HepG2 (cell line): ENCODE data around the gene CAMTA1. TPM values are rescaled to one million over a fixed set of nuclear protein-coding genes. Genes with fewer than 3 reads are reported as not detected.

Source experiments
- ATAC-seq: fragments of 200-7000 bp; cut with Tn5 transposase; 3 replicates; pipeline ENCODE4 v1.9.1; 2020; ENCODE audit warnings: mild to moderate bottlenecking, moderate library complexity
- BruUV-seq: library from RNA; stranded (reverse); fragments of 400-500 nt; replicated peaks from 2 replicates; lab custom pipeline; 2021; lab: Mats Ljungman, UMichigan
- CTCF ChIA-PET: fragments of 300-600 bp; formaldehyde crosslinking; extraction: SDS; loops from one replicate; lab custom pipeline; 2021; ENCODE audit warnings: low total read pairs, inconsistent platforms, low intra/inter-chr PET ratio; lab: Yijun Ruan, JAX
- POLR2A ChIA-PET: fragments of 350-600 bp; sonication (Branson Sonifier 250); formaldehyde crosslinking; loops from one replicate; lab custom pipeline; 2020; ENCODE audit warnings: antibody characterized with exemption, inconsistent platforms; lab: Yijun Ruan, JAX
- DNase-seq: peaks from one replicate; pipeline ENCODE4 v3.0.0-alpha.2; 2015; ENCODE audit warnings: low spot score
- FAIRE-seq: peaks from 3 replicates; lab custom pipeline; 2011; peaks lifted over from hg19 to GRCh38; lab: Jason Lieb, UNC
- H2AFZ ChIP-seq: one replicate; pipeline ENCODE4 v1.6.1; 2011; ENCODE audit warnings: low read length, inconsistent platforms
- H3K27ac ChIP-seq: fragments of 300-600 bp; 3 replicates; pipeline ENCODE4 v1.8.0; 2011; ENCODE audit warnings: mixed run types, mild to moderate bottlenecking, mixed read lengths, low read length, inconsistent platforms; ENCODE audit not compliant: insufficient read depth; ENCODE audit errors: extremely low read length
- H3K27me3 ChIP-seq, 2 experiments: fragments of 200-600 bp in 1 of 2; 2 replicates in 1 of 2; 3 replicates in 1 of 2; pipeline versions ENCODE4 v1.6.0 to v1.8.0; 2011; ENCODE audit warnings: low read length in 2 of 2, mild to moderate bottlenecking in 2 of 2, moderate library complexity in 2 of 2, inconsistent platforms in 1 of 2; ENCODE audit not compliant: insufficient read depth in 2 of 2, control insufficient read depth in 1 of 2
- H3K36me3 ChIP-seq, 2 experiments: fragments of 200-600 bp in 1 of 2; replicated peaks in 1 of 2; 2 replicates in 1 of 2; 3 replicates in 1 of 2; pipeline versions ENCODE4 v1.5.1 to v1.8.0; 2011; ENCODE audit warnings: low read length in 2 of 2, inconsistent platforms in 1 of 2; ENCODE audit not compliant: insufficient read depth in 2 of 2, control insufficient read depth in 1 of 2
- H3K4me1 ChIP-seq: 2 replicates; pipeline ENCODE4 v1.5.1; 2012; ENCODE audit warnings: low read length, inconsistent platforms; ENCODE audit not compliant: insufficient read depth
- H3K4me2 ChIP-seq: 2 replicates; pipeline ENCODE4 v1.6.0; 2011; ENCODE audit warnings: low read depth, low read length, inconsistent platforms
- H3K4me3 ChIP-seq, 3 experiments: fragments of 200-600 bp in 1 of 3; sonication (generic), shearing (Covaris generic) in 1 of 3; replicated peaks in 1 of 3; 2 replicates each; pipeline ENCODE4 v1.5.1; 2011 to 2016; ENCODE audit warnings: low read length in 3 of 3, inconsistent platforms in 2 of 3, low read depth in 2 of 3, mild to moderate bottlenecking in 2 of 3, control low read depth in 1 of 3, mixed read lengths in 1 of 3; ENCODE audit not compliant: insufficient read depth in 1 of 3
- H3K79me2 ChIP-seq: one replicate; pipeline ENCODE4 v1.6.1; 2011; ENCODE audit warnings: low read length, inconsistent platforms; ENCODE audit not compliant: insufficient read depth
- H3K9ac ChIP-seq: 2 replicates; pipeline ENCODE4 v1.6.0; 2011; ENCODE audit warnings: mild to moderate bottlenecking, low read depth, low read length, inconsistent platforms; ENCODE audit not compliant: insufficient read depth
- H3K9me3 ChIP-seq: 2 replicates; pipeline ENCODE4 v1.5.1; 2012; ENCODE audit warnings: mild to moderate bottlenecking, low read length
- H4K20me1 ChIP-seq: 2 replicates; pipeline ENCODE4 v1.6.0; 2011; ENCODE audit warnings: inconsistent platforms, mild to moderate bottlenecking, low read length, moderate library complexity; ENCODE audit not compliant: insufficient read depth
- FLYWCH1 ChIP-seq: sonication (generic); formaldehyde crosslinking; IDR thresholded peaks from 2 replicates; pipeline ENCODE4 v1.8.1; 2023; ENCODE audit warnings: mild to moderate bottlenecking, missing genetic modification reagents
- GABPA ChIP-seq, 2 experiments: IDR thresholded peaks; 2 replicates each; pipeline ENCODE4 v1.6.1; 2011 to 2016; ENCODE audit warnings: low read depth in 2 of 2, low read length in 1 of 2, missing biosample characterization in 1 of 2, missing genetic modification characterization in 1 of 2
- JDP2 ChIP-seq: sonication (generic); formaldehyde crosslinking; IDR thresholded peaks from 2 replicates; pipeline ENCODE4 v1.8.1; 2022; ENCODE audit warnings: missing genetic modification reagents, borderline replicate concordance
- MIER2 ChIP-seq: IDR thresholded peaks from 2 replicates; pipeline ENCODE4 v1.6.1; 2016; ENCODE audit warnings: missing biosample characterization, missing genetic modification reagents
- PHF5A ChIP-seq: IDR thresholded peaks from one replicate; pipeline ENCODE4 v1.6.1; 2018; ENCODE audit warnings: low read depth, missing genetic modification reagents; ENCODE audit not compliant: unreplicated experiment
- RFXAP ChIP-seq: sonication (generic); formaldehyde crosslinking; IDR thresholded peaks from 2 replicates; pipeline ENCODE4 v1.4.0; 2020; ENCODE audit warnings: missing genetic modification reagents, borderline replicate concordance
- UBTF ChIP-seq: sonication (generic); formaldehyde crosslinking; IDR thresholded peaks from 2 replicates; pipeline ENCODE4 v1.4.0; 2020; ENCODE audit warnings: mild to moderate bottlenecking, missing genetic modification reagents
- ZNF780A ChIP-seq: sonication (generic); formaldehyde crosslinking; IDR thresholded peaks from 2 replicates; pipeline ENCODE4 v1.8.0; 2022; ENCODE audit warnings: mild to moderate bottlenecking, missing genetic modification reagents, moderate library complexity
- WGBS: methylation state at CpG from one replicate; pipeline ENCODE4 v1.1.6; 2017; ENCODE audit warnings: low lambda C conversion rate; 5-methylcytosine and 5-hydroxymethylcytosine counted together
- in situ Hi-C: cut with HindIII; loops from 2 replicates; pipeline ENCODE4 v1.10.0; 2017; ENCODE audit warnings: low pct_unique_long_range_greater_than_20kb; ENCODE audit not compliant: extremely low pct_ligation_motif_present
- intact Hi-C: fragments of 100-400 bp; cut with micrococcal nuclease; formaldehyde crosslinking; loops from one replicate; pipeline ENCODE4 v1.10.0; 2022; ENCODE audit not compliant: unreplicated experiment
- polyA plus RNA-seq, 8 experiments: library from polyadenylated mRNA; depleted of rRNA in 3 of 8; stranded (reverse) in 7 of 8; unstranded in 1 of 8; fragments of >200 nt; fragmentation: Illumina TruSeq in 4 of 8; extraction: Trizol in 4 of 8; gene quantifications; 2 replicates each; pipeline versions ENCODE4 v1.2.1 to v1.2.3, GENCODE V29; 2011 to 2016; ENCODE audit warnings: low read depth in 4 of 8, missing spikeins in 1 of 8, mixed read lengths in 1 of 8; ENCODE audit not compliant: insufficient read depth in 1 of 8
- total RNA-seq, 5 experiments: library from RNA; depleted of rRNA; stranded (reverse); fragments of >200 nt; fragmentation: Illumina TruSeq; extraction: Trizol; gene quantifications; 2 replicates each; pipeline ENCODE4 v1.2.3, GENCODE V29; 2016; ENCODE audit warnings: low read depth in 1 of 5

The CAMTA1 gene
- total and polyA plus RNA-seq, 2 of the 13 experiments (the other 11 are each of a cell fraction or from before 2014, with no cell fraction given) = 25.0 to 36.4 TPM

DNA sequence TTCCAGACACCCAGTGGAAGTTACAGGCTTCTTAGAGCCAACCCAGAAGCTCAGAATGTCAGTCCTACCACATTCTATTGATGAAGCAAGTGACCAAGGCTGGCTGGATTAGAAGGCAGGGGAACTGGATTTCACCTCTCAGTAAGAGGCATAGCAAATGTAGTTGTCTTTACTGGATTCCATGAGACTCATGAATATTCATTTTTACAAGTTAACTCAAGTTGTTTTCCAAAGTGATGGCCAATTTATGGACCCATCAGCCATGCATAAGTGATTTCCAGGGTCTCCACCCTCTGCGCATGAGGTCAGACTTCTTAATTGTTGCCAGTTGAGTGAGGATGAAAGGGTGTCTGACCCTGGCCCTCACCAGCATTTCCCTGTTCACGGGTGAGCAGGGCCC, 559.0 kb downstream of the CAMTA1 start:
- POLR2A ChIA-PET = no interaction called here
- in situ Hi-C loops (no loop called here), intact Hi-C loops (no loop called here)
- FAIRE-seq (no peak), DNase-seq (no peak), ATAC-seq (no peak)
- Histone ChIP-seq H2AFZ (no peak overlapping the region), H3K27ac (no peak overlapping the region), H3K9me3 (no peaks in the 10 kb centered on the region), H3K4me2 (no peak overlapping the region), H3K79me2 (no peaks in the 10 kb centered on the region), H3K36me3 (no peaks in the 10 kb centered on the region), H3K4me1 (0 out of 2 replicates have a peak, but pooled peaks cover 7% of the 10 kb centered on the region), H3K9ac (no peak overlapping the region), H4K20me1 (no peaks in the 10 kb centered on the region; the same call in 1 of the 2 replicates), H3K27me3 (peaks cover 0 to 7% of the 10 kb centered on the region in 2 experiments; a peak in 2 of 5 replicates), H3K4me3 (no peak overlapping the region)
- BruUV-seq = no TSS peak
- CTCF ChIA-PET = no interaction called here
- no peak for TF ChIP-seq UBTF (CRISPR knock-in tag)
- TF ChIP-seq FLYWCH1 = no peak
- TF ChIP-seq ZNF780A = no peak
- TF ChIP-seq RFXAP (CRISPR knock-in tag) = no peak
- no peak for TF ChIP-seq MIER2 (CRISPR knock-in tag)
- no peak for TF ChIP-seq PHF5A (CRISPR knock-in tag)
- TF ChIP-seq GABPA (IDR thresholded peaks at IDR 0.05; ENCODE audit: low read depth, low read length) = no peak
- TF ChIP-seq GABPA (CRISPR knock-in tag; IDR thresholded peaks at IDR 0.05; ENCODE audit: low read depth) = no peak
- TF ChIP-seq JDP2 = no peak
- WGBS = 54% methylated on average over 2 of the region's 2 CpGs
